ENCODE measurements around the gene FOXS1.
A peak's percentile ranks its signal among the peaks of the same experiment; 100 is the strongest.

FOXS1 gene

GRCh38 chr20:31845300-31845863 is at the start of gene FOXS1:
TSS of gene FOXS1 (minus strand) at chr20:31845604. CDS start at chr20:31845542, 62 bp downstream.
- no peak for DNase-seq (ENCODE audit: low read depth in 2 of 2)

- no peak for DNase-seq (ENCODE audit: low read depth in 2 of 2)
These were observed 45.2 kb upstream of the FOXS1 start for GRCh38 chr20:31890646-31891045.

- no peak for DNase-seq (ENCODE audit: low read depth in 2 of 2)
These were observed 38.4 kb upstream of the FOXS1 start for GRCh38 chr20:31883829-31884228.

GRCh38 chr20:31881945-31882344 is 36.5 kb upstream of the FOXS1 start:
- DNase-seq (ENCODE audit: low read depth in 2 of 2): no peak

- DNase-seq (ENCODE audit: low read depth in 2 of 2): peak; percentile 76 to 81
These were observed 34.0 kb upstream of the FOXS1 start for GRCh38 chr20:31879143-31879987.

GRCh38 chr20:31877684-31878083 is 32.3 kb upstream of the FOXS1 start:
- no peak for DNase-seq (ENCODE audit: low read depth in 2 of 2)

GRCh38 chr20:31875671-31876070 is 30.3 kb upstream of the FOXS1 start:
- no peak for DNase-seq (ENCODE audit: low read depth in 2 of 2)

GRCh38 chr20:31872406-31872805 is 27.0 kb upstream of the FOXS1 start:
- no peak for DNase-seq (ENCODE audit: low read depth in 2 of 2)

GRCh38 chr20:31871618-31871954 is 26.2 kb upstream of the FOXS1 start:
- no peak for DNase-seq (ENCODE audit: low read depth in 2 of 2)

GRCh38 chr20:31870726-31871617 is 25.6 kb upstream of the FOXS1 start:
- DNase-seq (ENCODE audit: low read depth in 2 of 2): no peak

- no peak for DNase-seq (ENCODE audit: low read depth in 2 of 2)
These were observed 24.7 kb upstream of the FOXS1 start, which contains the start of the genes DUSP15 and TTLL9 for GRCh38 chr20:31869942-31870725. TSS of gene DUSP15 (minus strand) at chr20:31870527. CDS start at chr20:31870337, 190 bp downstream. TSS of gene TTLL9 (plus strand) at chr20:31870634. CDS start at chr20:31871127, 493 bp downstream.

- DNase-seq (ENCODE audit: low read depth in 2 of 2): no peak
These were observed 24.2 kb upstream of the FOXS1 start for GRCh38 chr20:31869673-31869941.

- DNase-seq (ENCODE audit: low read depth in 2 of 2): no peak
These were observed 23.7 kb upstream of the FOXS1 start for GRCh38 chr20:31868853-31869672.

- DNase-seq (ENCODE audit: low read depth in 2 of 2): no peak
These were observed 20.8 kb upstream of the FOXS1 start for GRCh38 chr20:31866221-31866620.

- DNase-seq (ENCODE audit: low read depth in 2 of 2): no peak
These were observed 19.4 kb upstream of the FOXS1 start for GRCh38 chr20:31864521-31865400.

GRCh38 chr20:31863296-31864085 is 18.1 kb upstream of the FOXS1 start:
- no peak for DNase-seq (ENCODE audit: low read depth in 2 of 2)

GRCh38 chr20:31862506-31862905 is 17.1 kb upstream of the FOXS1 start:
- DNase-seq (ENCODE audit: low read depth in 2 of 2): no peak

- DNase-seq (ENCODE audit: low read depth in 2 of 2): no peak
These were observed 16.7 kb upstream of the FOXS1 start for GRCh38 chr20:31862157-31862470.
